ENCODE results near the gene IDH2.

GRCh38 chr15:90095521-90095959 is 6.7 kb downstream of the IDH2 start:
- TF ChIP-seq CTCF (IDR thresholded peaks at IDR 0.05): no peak
- no peak for TF ChIP-seq POLR2A (IDR thresholded peaks at IDR 0.05)
